Subcutaneous adipose tissue (tissue), 4 donors: ENCODE data around the gene LRRC32. TPM values are rescaled to one million over a fixed set of nuclear protein-coding genes. Genes with fewer than 3 reads are reported as not detected.

Experiments
- CTCF ChIP-seq: fragments of 450-650 bp; IDR thresholded peaks from one replicate; pipeline ENCODE4 v1.5.1; 2016; ENCODE audit warnings: low read depth, mild to moderate bottlenecking, control low read depth, antibody characterized with exemption, moderate library complexity
- total RNA-seq, 4 donors: library from RNA; depleted of rRNA; stranded (reverse); fragments of >200 nt; gene quantifications; one replicate each; pipeline ENCODE4 v1.1.0, GENCODE V29; 2016

Gene LRRC32
- total RNA-seq, 4 donors from 2014 or later = 30.1 to 93.6 (median 57.6) TPM

- TF ChIP-seq CTCF = no peak
Measured at GRCh38 chr11:76713499-76713898, 43.0 kb upstream of the LRRC32 start.

- TF ChIP-seq CTCF = no peak
Measured at GRCh38 chr11:76712125-76712524, 41.6 kb upstream of the LRRC32 start.

GRCh38 chr11:76709756-76710155 lies 39.2 kb upstream of the LRRC32 start:
- no peak for TF ChIP-seq CTCF

- TF ChIP-seq CTCF = no peak
Measured at GRCh38 chr11:76708972-76709660, 38.6 kb upstream of the LRRC32 start.

GRCh38 chr11:76707293-76707825 lies 36.8 kb upstream of the LRRC32 start:
- TF ChIP-seq CTCF = no peak

- TF ChIP-seq CTCF = no peak
Measured at GRCh38 chr11:76706667-76707066, 36.1 kb upstream of the LRRC32 start.

GRCh38 chr11:76705826-76706225 lies 35.3 kb upstream of the LRRC32 start:
- TF ChIP-seq CTCF = no peak
